NB4 (cell line): Measurements from ENCODE around the gene ARPC2.

ENCODE experiments used
- CTCF ChIP-seq: IDR thresholded peaks from one replicate; pipeline ENCODE4 v1.5.1; 2012; ENCODE audit warnings: low read depth, low read length
- MAX ChIP-seq: IDR thresholded peaks from 2 replicates; pipeline ENCODE4 v1.6.1; 2011; ENCODE audit warnings: low read depth, low read length
- MYC ChIP-seq: IDR thresholded peaks from 2 replicates; pipeline ENCODE4 v1.6.1; 2011; ENCODE audit warnings: low read depth, low read length
- POLR2A ChIP-seq: IDR thresholded peaks from 2 replicates; pipeline ENCODE4 v1.6.1; 2011; ENCODE audit warnings: mild to moderate bottlenecking; ENCODE audit not compliant: insufficient read length; ENCODE audit errors: extremely low read depth

GRCh38 chr2:218286570-218287459 lies 69.8 kb downstream of the ARPC2 start:
- TF ChIP-seq CTCF (no peak), POLR2A (peak; percentile 19), MAX (peak; percentile 28; the same call in 1 of the 2 replicates), MYC (peak; percentile 39; the same call in 1 of the 2 replicates)
